Adrenal gland (tissue), 12 donors: Measurements from ENCODE around the gene NEK7. TPM values are rescaled to one million over a fixed set of nuclear protein-coding genes. Genes with fewer than 3 reads are reported as not detected.

Source experiments
- DNase-seq, 7 donors: peaks; one replicate each; pipeline ENCODE4 v3.0.0-alpha.2; 2019 to 2020
- H3K27ac ChIP-seq, 5 donors: fragments of 200-600 bp; sonication (generic) in 4 of 5; 1 replicate in 3 of 5; 2 replicates in 2 of 5; pipeline versions ENCODE4 v1.5.1 to v1.8.0; 2016 to 2020; ENCODE audit warnings: mild to moderate bottlenecking in 1 of 5
- H3K27me3 ChIP-seq: fragments of 200-600 bp; 2 replicates; pipeline ENCODE4 v1.8.0; 2021
- H3K36me3 ChIP-seq, 2 donors: fragments of 200-600 bp; replicated peaks in 1 of 2; 1 replicate in 1 of 2; 2 replicates in 1 of 2; pipeline versions ENCODE4 v1.5.1 to v1.8.0; 2018 to 2022
- H3K4me1 ChIP-seq, 2 donors: fragments of 200-600 bp; replicated peaks in 1 of 2; 1 replicate in 1 of 2; 2 replicates in 1 of 2; pipeline versions ENCODE4 v1.5.1 to v1.8.0; 2018 to 2021
- H3K4me3 ChIP-seq, 4 donors: fragments of 200-600 bp; sonication (generic) in 3 of 4; one replicate each; pipeline ENCODE4 v1.5.1; 2016 to 2018
- H3K9me3 ChIP-seq, 3 donors: fragments of 200-600 bp; sonication (generic) in 1 of 3; replicated peaks in 1 of 3; 1 replicate in 2 of 3; 2 replicates in 1 of 3; pipeline versions ENCODE4 v1.5.1 to v1.8.0; 2016 to 2021
- POLR2A ChIP-seq, 2 donors: fragments of 450-650 bp; IDR thresholded peaks; one replicate each; pipeline ENCODE4 v1.6.1; 2017; ENCODE audit warnings: antibody characterized with exemption in 2 of 2, mild to moderate bottlenecking in 2 of 2, moderate library complexity in 1 of 2
- WGBS, 4 donors: extraction: QIAGEN DNeasy Blood & Tissue Kit in 2 of 4; methylation state at CpG; one replicate each; pipeline versions ENCODE4 v1.1.5 to v1.1.7; 2013 to 2017; 5-methylcytosine and 5-hydroxymethylcytosine counted together
- intact Hi-C, 2 donors: fragments of 100-400 bp; cut with DNase I; formaldehyde crosslinking; loops; one replicate each; pipeline versions ENCODE4 v1.14.1 to v1.15.0; 2022 to 2023
- polyA plus RNA-seq, 3 donors: library from polyadenylated mRNA; stranded (reverse); fragments of 200-250 nt in 2 of 3; fragments of 350-450 nt in 1 of 3; fragmentation: Illumina TruSeq in 1 of 3; extraction: RNeasy Lipid Tissue Mini Kit (QIAGEN cat#74804) in 1 of 3; gene quantifications; one replicate each; pipeline ENCODE4 v1.2.3, GENCODE V29; 2013 to 2014
- total RNA-seq, 9 donors: library from RNA; depleted of rRNA in 4 of 9; stranded (reverse); fragments of >200 nt in 4 of 9; fragments of 120-200 nt in 1 of 9; fragmentation: NEBNext Ultra II Directional in 1 of 9; extraction: Animal tissue kit (Norgen Biotek cat#: 25700) in 1 of 9; gene quantifications; one replicate each; pipeline versions ENCODE4 v1.1.0 to v1.2.4, GENCODE V29; 2013 to 2023
- TF ChIP-seq, protein P1 (sequence below), 6 experiments: fragments of 450-650 bp in 4 of 6; fragments of 200-600 bp in 2 of 6; sonication (generic) in 1 of 6; IDR thresholded peaks; 1 replicate in 5 of 6; 2 replicates in 1 of 6; pipeline versions ENCODE4 v1.5.1 to v1.8.0; 2016 to 2021; ENCODE audit warnings: antibody characterized with exemption in 6 of 6, mild to moderate bottlenecking in 2 of 6, moderate library complexity in 1 of 6
- donor health status: healthy with polysubstance abuse.
- donor health status: Bipolar disorder and iron deficiency.
- donor health status: DM: yes; HTN: yes; CAD: no.
- donor health status: DM: no; HTN: no; CAD: no.
- donor health status: DM: no; HTN: no; CAD: no.
- donor health status: DM: yes; HTN: yes; CAD: no.

The NEK7 gene
- total and polyA plus RNA-seq, 12 donors: 34.0 to 270 (median 148) TPM

DNA sequence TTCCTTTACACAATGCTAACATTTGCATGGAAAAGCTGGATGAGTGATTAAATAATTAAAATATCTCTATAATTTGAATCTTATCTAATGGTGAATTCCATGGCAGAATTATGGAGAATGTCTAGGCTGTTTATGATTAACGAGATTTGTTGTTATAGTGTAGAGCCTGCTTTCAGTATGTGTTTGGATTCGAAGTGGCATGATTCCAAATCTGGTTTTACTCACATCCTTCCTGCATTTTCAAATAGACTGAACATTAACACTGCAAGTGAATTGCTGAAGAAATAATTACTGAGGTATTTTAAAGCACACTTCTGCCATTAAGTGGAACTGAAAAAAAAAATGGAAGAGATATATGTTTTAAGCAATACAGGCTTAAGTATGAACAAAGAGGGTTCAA lies 5.1 kb upstream of the NEK7 start:
- 47 to 66% (median 58%) methylated on average over 2 of the region's 2 CpGs for WGBS, 4 donors
- intact Hi-C loops: loop anchor here in 1 of 2 donors (10.0 kb wide), 1 partner anchor 213 kb away; no protein-coding TSS in a partner anchor

DNA sequence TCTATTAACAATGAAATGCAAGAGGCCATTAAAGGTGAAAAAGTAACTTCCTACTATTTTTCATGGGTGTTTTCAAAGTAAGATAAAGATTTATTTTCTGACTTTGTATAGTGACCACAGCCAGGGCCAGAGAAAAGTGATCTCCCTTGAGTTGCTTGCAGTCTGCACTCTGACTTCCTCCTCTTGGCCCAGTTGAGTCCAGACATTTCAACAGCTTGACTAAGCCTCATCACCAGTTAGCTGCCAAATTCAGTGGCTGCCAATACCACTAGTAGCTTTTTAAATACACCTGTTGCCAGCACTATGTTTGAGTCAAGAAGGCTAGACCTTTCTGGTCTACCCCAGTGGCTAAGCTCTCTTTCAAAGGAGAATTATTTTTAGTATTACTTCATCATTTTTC lies 3.7 kb upstream of the NEK7 start:
- no peak for DNase-seq
- Histone ChIP-seq H3K4me1 (peaks cover under 1 to 3% of the 10 kb centered on the region in 2 donors), H3K27ac (no peak overlapping the region), H3K36me3 (no peaks in the 10 kb centered on the region), H3K27me3 (no peaks in the 10 kb centered on the region), H3K4me3 (no peak overlapping the region), H3K9me3 (no peaks in the 10 kb centered on the region)
- TF ChIP-seq, protein P1, sequence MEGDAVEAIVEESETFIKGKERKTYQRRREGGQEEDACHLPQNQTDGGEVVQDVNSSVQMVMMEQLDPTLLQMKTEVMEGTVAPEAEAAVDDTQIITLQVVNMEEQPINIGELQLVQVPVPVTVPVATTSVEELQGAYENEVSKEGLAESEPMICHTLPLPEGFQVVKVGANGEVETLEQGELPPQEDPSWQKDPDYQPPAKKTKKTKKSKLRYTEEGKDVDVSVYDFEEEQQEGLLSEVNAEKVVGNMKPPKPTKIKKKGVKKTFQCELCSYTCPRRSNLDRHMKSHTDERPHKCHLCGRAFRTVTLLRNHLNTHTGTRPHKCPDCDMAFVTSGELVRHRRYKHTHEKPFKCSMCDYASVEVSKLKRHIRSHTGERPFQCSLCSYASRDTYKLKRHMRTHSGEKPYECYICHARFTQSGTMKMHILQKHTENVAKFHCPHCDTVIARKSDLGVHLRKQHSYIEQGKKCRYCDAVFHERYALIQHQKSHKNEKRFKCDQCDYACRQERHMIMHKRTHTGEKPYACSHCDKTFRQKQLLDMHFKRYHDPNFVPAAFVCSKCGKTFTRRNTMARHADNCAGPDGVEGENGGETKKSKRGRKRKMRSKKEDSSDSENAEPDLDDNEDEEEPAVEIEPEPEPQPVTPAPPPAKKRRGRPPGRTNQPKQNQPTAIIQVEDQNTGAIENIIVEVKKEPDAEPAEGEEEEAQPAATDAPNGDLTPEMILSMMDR (IDR thresholded peaks at IDR 0.05): no peak
- no peak for TF ChIP-seq POLR2A (IDR thresholded peaks at IDR 0.05)
- intact Hi-C loops: loop anchor here in 1 of 2 donors (10.0 kb wide), 1 partner anchor 212 kb away; no protein-coding TSS in a partner anchor

More for the DNA sequence above, 5.1 kb upstream of the NEK7 start:
- no peak overlapping the region for H3K4me3 ChIP-seq
- DNase-seq: no peak
- no peaks in the 10 kb centered on the region for H3K4me1 ChIP-seq
- H3K27me3 ChIP-seq: no peaks in the 10 kb centered on the region
- H3K9me3 ChIP-seq: no peaks in the 10 kb centered on the region
- H3K36me3 ChIP-seq: no peaks in the 10 kb centered on the region
- TF ChIP-seq, protein P1 (IDR thresholded peaks at IDR 0.05): no peak
- no peak for TF ChIP-seq POLR2A (IDR thresholded peaks at IDR 0.05)
- H3K27ac ChIP-seq: no peak overlapping the region

DNA sequence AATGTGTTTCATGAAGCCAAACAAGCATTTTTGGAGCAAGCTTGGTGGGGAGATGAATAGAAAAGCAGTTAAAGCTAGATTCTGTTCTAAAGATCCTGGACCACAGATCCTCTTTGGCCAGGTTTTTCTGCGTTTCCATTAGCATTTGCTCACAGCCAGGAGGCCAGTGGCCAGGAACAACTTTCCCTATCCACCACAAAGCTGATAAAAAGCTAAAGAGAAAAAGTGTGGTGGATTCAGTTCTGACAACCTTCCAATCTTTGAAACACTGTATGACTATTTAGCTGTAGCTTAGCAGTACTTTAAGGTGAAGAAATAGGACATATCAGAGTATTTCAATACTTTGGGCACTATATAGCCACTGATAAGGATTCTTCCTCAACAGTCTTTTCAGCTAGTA lies 3.0 kb upstream of the NEK7 start:
- DNase-seq: no peak
- intact Hi-C loops: loop anchor here in 1 of 2 donors (10.0 kb wide), 1 partner anchor 211 kb away; no protein-coding TSS in a partner anchor
- TF ChIP-seq POLR2A (IDR thresholded peaks at IDR 0.05): no peak
- TF ChIP-seq, protein P1 (IDR thresholded peaks at IDR 0.05): no peak
- Histone ChIP-seq H3K9me3 (no peaks in the 10 kb centered on the region), H3K4me3 (no peak overlapping the region), H3K27ac (no peak overlapping the region), H3K36me3 (no peaks in the 10 kb centered on the region), H3K4me1 (peaks cover 2 to 6% of the 10 kb centered on the region in 2 donors), H3K27me3 (no peaks in the 10 kb centered on the region)
- 64 to 90% (median 76%) methylated on average over 1 of the region's 1 CpG for WGBS, 4 donors

DNA sequence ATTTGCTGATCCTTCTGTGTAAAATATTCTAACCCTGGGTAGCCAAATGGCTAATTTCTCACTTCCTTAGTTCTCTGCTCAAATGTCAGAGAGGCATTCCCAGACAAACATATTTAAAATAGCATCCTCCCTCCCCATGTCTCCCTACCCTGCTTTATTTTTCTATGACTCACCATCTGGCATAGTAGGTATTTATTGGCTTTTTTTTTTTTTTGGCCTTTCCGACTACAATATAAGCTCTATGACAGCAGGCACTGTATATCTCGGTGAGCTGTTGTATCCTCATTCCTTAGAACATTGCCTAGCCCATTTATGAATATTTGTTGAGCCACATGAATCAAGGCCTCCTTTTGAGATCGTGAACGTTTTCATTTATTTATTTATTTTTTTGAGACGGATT lies 1.5 kb upstream of the NEK7 start:
- DNase-seq: no peak
- H3K9me3 ChIP-seq: no peaks in the 10 kb centered on the region
- TF ChIP-seq, protein P1 (IDR thresholded peaks at IDR 0.05): no peak
- TF ChIP-seq POLR2A (IDR thresholded peaks at IDR 0.05): no peak
- H3K27me3 ChIP-seq: no peaks in the 10 kb centered on the region
- no peak overlapping the region for H3K27ac ChIP-seq
- H3K4me3 ChIP-seq: no peak overlapping the region
- H3K36me3 ChIP-seq: no peaks in the 10 kb centered on the region
- intact Hi-C loops: loop anchor here in 1 of 2 donors (5.0 to 10.0 kb wide), 2 partner anchors 68 to 210 kb away; no protein-coding TSS in a partner anchor
- H3K4me1 ChIP-seq: peaks cover 10 to 17% of the 10 kb centered on the region in 2 donors
- WGBS, 4 donors: 63 to 72% (median 70%) methylated on average over 5 of the region's 5 CpGs
